AG04449 (cell line): Measurements from ENCODE around the gene SMAD4.

ENCODE experiments used
- CTCF ChIA-PET: fragments of 350-600 bp; formaldehyde crosslinking; extraction: SDS; loops from one replicate; lab custom pipeline; 2021; ENCODE audit warnings: antibody characterized with exemption; lab: Yijun Ruan, JAX
- POLR2A ChIA-PET: fragments of 400-600, 350-600 bp; formaldehyde crosslinking; extraction: SDS; loops from one replicate; lab custom pipeline; 2020; ENCODE audit warnings: antibody characterized with exemption, inconsistent platforms; lab: Yijun Ruan, JAX
- DNase-seq: peaks from one replicate; pipeline ENCODE4 v3.0.0-alpha.2; 2010; ENCODE audit warnings: low read depth, low spot score
- H3K4me3 ChIP-seq: 2 replicates; pipeline ENCODE4 v1.5.1; 2011; ENCODE audit warnings: low read depth, mild to moderate bottlenecking, control low read depth, low read length
- CTCF ChIP-seq: IDR thresholded peaks from one replicate; pipeline ENCODE4 v1.5.1; 2011; ENCODE audit warnings: mild to moderate bottlenecking, moderate library complexity, low read length, control low read depth, inconsistent platforms; ENCODE audit not compliant: insufficient read depth; ENCODE audit errors: missing control alignments

The SMAD4 gene

GRCh38 chr18:51029378-51029693 is 677 bp upstream of the SMAD4 start:
- DNase-seq: no peak
- ChIA-PET POLR2A (interaction anchor here (1.7 to 1.9 kb wide), 2 partner anchors 62 to 151 kb away, joined by 10 to 11 read pairs; partner anchors contain the start of genes ELAC1 and ME2), CTCF (interaction anchor here (0.6 to 1.6 kb wide), 5 partner anchors 11 to 46 kb away, joined by 3 to 8 read pairs (median 4); no protein-coding TSS in a partner anchor)
- no peak for TF ChIP-seq CTCF
- H3K4me3 ChIP-seq: peak overlapping the region; percentile 84

GRCh38 chr18:51030537-51031258 is 685 bp downstream of the SMAD4 start:
- peak overlapping the region; percentile 84 for H3K4me3 ChIP-seq
- ChIA-PET POLR2A (interaction anchor here (0.5 to 1.9 kb wide), 7 partner anchors 8 to 183 kb away, joined by 3 to 11 read pairs (median 4); partner anchors contain the start of genes ELAC1 and ME2), CTCF (interaction anchor here (0.6 to 3.0 kb wide), 4 partner anchors 10 to 47 kb away, joined by 3 to 24 read pairs (median 4); no protein-coding TSS in a partner anchor)
- DNase-seq: no peak
- no peak for TF ChIP-seq CTCF

GRCh38 chr18:51032193-51032592 is 2.2 kb downstream of the SMAD4 start:
- H3K4me3 ChIP-seq: peak overlapping the region; percentile 84
- no peak for DNase-seq
- no peak for TF ChIP-seq CTCF
- CTCF ChIA-PET: interaction anchor here (1.0 to 3.0 kb wide), 2 partner anchors 15 to 19 kb away, joined by 3 to 24 read pairs; no protein-coding TSS in a partner anchor
- POLR2A ChIA-PET: interaction anchor here (1.3 kb wide), 1 partner anchor 64 kb away, joined by 4 read pairs; the partner anchor contains the start of gene ELAC1

GRCh38 chr18:51037230-51037629 is 7.2 kb downstream of the SMAD4 start:
- POLR2A ChIA-PET: no interaction called here
- DNase-seq: no peak
- TF ChIP-seq CTCF: no peak
- H3K4me3 ChIP-seq: no peak overlapping the region
- CTCF ChIA-PET: interaction anchor here (1.0 to 4.8 kb wide), 2 partner anchors 13 to 17 kb away, joined by 3 to 32 read pairs; no protein-coding TSS in a partner anchor

GRCh38 chr18:51038110-51038509 is 8.1 kb downstream of the SMAD4 start:
- H3K4me3 ChIP-seq: no peak overlapping the region
- DNase-seq: no peak
- ChIA-PET POLR2A (interaction anchor here (0.7 kb wide), 1 partner anchor 8 kb away, joined by 3 read pairs; the partner anchor contains the start of gene SMAD4), CTCF (interaction anchor here (0.8 to 6.3 kb wide), 5 partner anchors 9 to 219 kb away, joined by 3 to 54 read pairs (median 5); partner anchors contain the start of gene MRO)
- no peak for TF ChIP-seq CTCF
